Neutrophil (primary cell): ENCODE measurements around the gene EGR2.

Source experiments
- H3K27ac ChIP-seq: fragments of 200-600 bp; sonication (generic); 2 replicates; pipeline ENCODE4 v1.5.1; 2016; ENCODE audit warnings: mild to moderate bottlenecking, moderate library complexity
- H3K27me3 ChIP-seq: fragments of 200-600 bp; sonication (generic); 2 replicates; pipeline ENCODE4 v1.6.0; 2016; ENCODE audit warnings: mild to moderate bottlenecking
- H3K36me3 ChIP-seq: fragments of 200-600 bp; sonication (generic); 2 replicates; pipeline ENCODE4 v1.5.1; 2017
- H3K4me1 ChIP-seq, 2 experiments: fragments of 200-600 bp in 1 of 2; sonication (generic) in 1 of 2; 1 replicate in 1 of 2; 2 replicates in 1 of 2; pipeline versions ENCODE4 v1.5.1 to v1.6.1; 2013 to 2016; ENCODE audit warnings: low read depth in 1 of 2, low read length in 1 of 2, mild to moderate bottlenecking in 1 of 2, moderate library complexity in 1 of 2; ENCODE audit not compliant: control insufficient read depth in 1 of 2, insufficient read depth in 1 of 2
- H3K4me3 ChIP-seq, 2 experiments: fragments of 200-600 bp in 1 of 2; sonication (generic) in 1 of 2; 1 replicate in 1 of 2; 2 replicates in 1 of 2; pipeline ENCODE4 v1.5.1; 2013 to 2016; ENCODE audit warnings: low read depth in 1 of 2, low read length in 1 of 2, mild to moderate bottlenecking in 1 of 2, moderate library complexity in 1 of 2
- H3K9me3 ChIP-seq: fragments of 200-600 bp; sonication (generic); 2 replicates; pipeline ENCODE4 v1.5.1; 2016
- CTCF ChIP-seq: fragments of 200-600 bp; sonication (generic); IDR thresholded peaks from 2 replicates; pipeline ENCODE4 v1.5.1; 2016; ENCODE audit warnings: antibody characterized with exemption

EGR2 gene

GRCh38 chr10:62811159-62811875, 4.8 kb downstream of the EGR2 start:
- Histone ChIP-seq H3K36me3 (peaks cover 8% of the 10 kb centered on the region), H3K4me3 (no peak overlapping the region), H3K27me3 (peaks cover 42% of the 10 kb centered on the region), H3K4me1 (peaks cover 16 to 19% of the 10 kb centered on the region in 2 experiments), H3K27ac (no peak overlapping the region), H3K9me3 (no peaks in the 10 kb centered on the region)
- TF ChIP-seq CTCF = no peak

- Histone ChIP-seq H3K4me1 (peaks cover 14 to 18% of the 10 kb centered on the region in 2 experiments), H3K4me3 (no peak overlapping the region), H3K9me3 (no peaks in the 10 kb centered on the region), H3K27me3 (peaks cover 33% of the 10 kb centered on the region), H3K27ac (no peak overlapping the region), H3K36me3 (peaks cover 8% of the 10 kb centered on the region)
- no peak for TF ChIP-seq CTCF
Observed at GRCh38 chr10:62810156-62810902, 5.8 kb downstream of the EGR2 start.

- H3K27me3 ChIP-seq = peaks cover 12% of the 10 kb centered on the region
- peaks cover 8% of the 10 kb centered on the region for H3K36me3 ChIP-seq
- peaks cover 17 to 20% of the 10 kb centered on the region in 2 experiments for H3K4me1 ChIP-seq
- no peak for TF ChIP-seq CTCF
- H3K4me3 ChIP-seq = no peak overlapping the region
- H3K27ac ChIP-seq = no peak overlapping the region
- no peaks in the 10 kb centered on the region for H3K9me3 ChIP-seq
Observed at GRCh38 chr10:62806251-62806650, 9.9 kb downstream of the EGR2 start.

GRCh38 chr10:62805231-62806099, 10.7 kb downstream of the EGR2 start:
- Histone ChIP-seq H3K4me3 (peak overlapping the region; percentile 88 to 95), H3K27me3 (peaks cover 19% of the 10 kb centered on the region), H3K27ac (peak overlapping the region; percentile 86), H3K36me3 (peaks cover 8% of the 10 kb centered on the region), H3K9me3 (no peaks in the 10 kb centered on the region), H3K4me1 (peaks cover 17 to 20% of the 10 kb centered on the region in 2 experiments)
- no peak for TF ChIP-seq CTCF
